Stimulated activated CD4-positive, alpha-beta T cell treated with anti-CD3 and anti-CD28 coated beads, Interleukin-12 subunit alpha, Interleukin-12 subunit beta, amount 100 ng/mL, for 24 hours (primary cell): ENCODE results near the gene SLC39A6.
"Not testable (repeated sequence)": the region's sequence is repeated elsewhere in the genome, so short reads cannot be mapped to it uniquely, and the experiment has no call there.

Source experiments
- DNase-seq, 2 experiments: peaks; one replicate each; pipeline ENCODE4 v3.0.0-alpha.2; 2020; ENCODE audit warnings: low read depth in 2 of 2

SLC39A6 gene

GRCh38 chr18:36139245-36139644 is 10.1 kb upstream of the SLC39A6 start:
- DNase-seq, result no peak

DNA sequence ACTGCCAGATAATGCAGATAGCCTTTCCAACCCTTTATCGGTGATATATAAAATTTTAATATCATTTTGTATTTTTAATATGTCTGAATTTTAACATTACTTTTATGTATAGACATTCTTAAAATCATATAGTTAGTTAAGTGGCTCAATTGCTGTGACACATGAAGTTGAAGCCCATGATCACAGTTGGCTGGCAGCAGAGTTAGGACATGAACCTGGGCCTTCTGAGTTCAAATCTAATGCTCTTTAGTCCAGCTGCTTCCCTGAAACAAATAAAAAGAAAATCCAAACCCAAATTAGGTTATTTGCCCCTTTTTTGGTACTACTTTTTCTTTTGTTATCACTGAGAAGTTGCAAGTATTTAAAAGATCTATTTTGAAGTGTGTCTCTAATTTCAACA is 6.1 kb upstream of the SLC39A6 start:
- DNase-seq, result no peak

- DNase-seq, result no peak
Observed at GRCh38 chr18:36132756-36133155, 3.6 kb upstream of the SLC39A6 start.

DNA sequence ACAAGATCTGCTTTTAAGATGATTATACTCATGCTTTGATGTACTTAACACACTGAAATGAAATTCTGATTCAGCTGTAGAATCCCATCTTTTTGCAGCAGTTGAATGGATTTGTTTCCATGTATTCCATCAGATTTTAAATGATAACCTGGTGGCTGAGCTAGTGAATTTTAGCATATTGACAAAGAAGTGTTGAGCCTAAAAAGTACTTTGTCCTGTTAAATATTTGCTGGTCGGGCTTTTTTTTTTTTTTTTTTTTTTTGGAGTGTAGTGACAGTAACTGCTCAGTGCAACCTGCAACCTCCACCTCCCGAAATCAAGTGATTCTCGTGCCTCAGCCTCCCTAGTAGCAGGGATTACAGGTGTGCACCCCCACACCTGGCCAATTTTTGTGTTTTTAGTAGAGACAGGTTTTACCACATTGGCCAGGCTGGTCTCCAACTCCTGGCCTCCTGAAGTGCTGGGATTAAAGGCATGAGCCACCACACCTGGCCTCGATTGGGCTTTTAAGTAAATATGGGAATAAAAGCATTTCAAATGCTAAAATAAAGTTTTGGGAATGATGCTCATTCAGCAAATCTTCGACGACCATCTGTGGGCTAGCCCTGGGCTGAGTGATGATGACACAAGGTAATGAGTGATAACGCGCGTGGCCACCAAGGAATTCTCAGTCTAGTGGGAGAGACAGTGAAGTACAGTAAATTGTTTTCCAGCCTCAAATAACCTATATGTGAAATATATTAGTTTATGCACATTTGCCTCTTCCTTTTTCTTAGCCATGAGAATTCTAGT is 2.7 kb upstream of the SLC39A6 start:
- DNase-seq, result no peak

GRCh38 chr18:36130883-36131653 is 1.9 kb upstream of the SLC39A6 start:
- DNase-seq, result no peak

DNA sequence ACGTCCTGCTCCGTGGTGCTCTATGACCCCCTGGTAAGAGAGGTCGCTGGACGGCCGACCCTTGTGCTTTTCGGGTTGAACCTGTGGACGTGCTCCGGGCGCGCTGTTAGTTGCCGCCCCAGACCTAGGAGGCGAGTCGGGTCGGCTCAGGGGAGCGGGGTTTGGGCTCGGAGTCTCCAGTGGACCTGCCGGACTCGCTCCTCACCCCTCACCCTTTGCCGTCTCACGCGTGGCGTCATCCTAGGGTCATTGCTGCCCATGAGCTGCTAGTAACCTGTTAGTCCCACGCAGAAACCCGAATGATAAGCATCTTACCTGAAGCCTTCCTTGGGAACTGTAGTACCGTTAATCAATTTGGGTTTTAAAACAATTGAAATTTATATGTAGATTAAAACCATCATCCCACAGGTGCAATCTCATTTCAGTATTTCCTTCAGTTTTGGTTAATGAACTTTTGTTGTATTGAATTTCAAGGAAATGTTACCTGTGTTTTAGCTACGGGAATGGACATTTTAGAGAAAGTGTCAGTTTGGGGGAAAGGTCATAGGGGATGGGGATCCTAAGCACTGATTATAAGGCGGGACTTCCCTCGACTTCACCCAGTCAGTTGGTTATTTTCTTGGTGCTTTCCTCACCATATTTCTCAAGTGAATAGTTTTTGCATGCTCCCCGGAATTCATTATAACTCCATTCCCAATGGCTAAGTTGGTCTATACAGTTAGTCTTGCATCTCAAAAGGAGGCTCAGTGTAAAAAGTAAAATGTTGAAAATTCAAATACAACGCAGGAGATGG is 1.1 kb upstream of the SLC39A6 start:
- no peak for DNase-seq

- DNase-seq, result no peak
Observed at GRCh38 chr18:36128907-36129299, 237 bp downstream of the SLC39A6 start.

- no peak for DNase-seq
Observed at GRCh38 chr18:36128530-36128870, 640 bp downstream of the SLC39A6 start.

DNA sequence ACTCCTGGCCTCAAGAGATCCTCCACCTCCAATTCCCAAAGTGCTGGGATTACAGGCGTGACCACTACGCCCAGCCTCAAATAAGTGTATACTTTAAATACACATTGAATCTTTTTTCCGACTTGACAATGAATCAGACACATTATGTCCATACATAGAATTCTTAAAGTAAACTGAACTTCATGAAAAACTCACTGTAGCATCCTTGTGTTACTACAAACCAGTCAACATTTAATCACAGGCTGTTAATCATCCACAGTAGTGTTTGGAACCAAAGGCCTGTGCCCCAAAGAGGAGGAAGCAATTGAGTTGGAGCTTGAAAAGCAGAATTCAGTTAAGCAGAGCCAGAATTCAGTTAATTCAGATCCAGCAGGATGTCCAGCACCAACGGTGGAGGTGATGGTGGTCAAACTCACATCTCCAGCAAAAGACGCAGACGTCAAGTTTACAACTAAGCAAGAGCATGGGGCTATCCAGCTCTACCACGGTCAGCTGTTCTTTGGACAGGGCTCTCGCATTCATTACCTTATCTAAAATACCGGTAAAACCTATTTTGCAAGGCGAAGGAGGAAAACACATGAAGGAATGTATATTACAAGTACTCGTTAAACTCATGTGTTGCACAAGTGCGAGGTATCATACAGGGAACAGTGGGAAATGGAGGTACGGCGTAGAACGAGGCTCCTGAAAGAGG is 1.2 kb downstream of the SLC39A6 start:
- no peak for DNase-seq

DNA sequence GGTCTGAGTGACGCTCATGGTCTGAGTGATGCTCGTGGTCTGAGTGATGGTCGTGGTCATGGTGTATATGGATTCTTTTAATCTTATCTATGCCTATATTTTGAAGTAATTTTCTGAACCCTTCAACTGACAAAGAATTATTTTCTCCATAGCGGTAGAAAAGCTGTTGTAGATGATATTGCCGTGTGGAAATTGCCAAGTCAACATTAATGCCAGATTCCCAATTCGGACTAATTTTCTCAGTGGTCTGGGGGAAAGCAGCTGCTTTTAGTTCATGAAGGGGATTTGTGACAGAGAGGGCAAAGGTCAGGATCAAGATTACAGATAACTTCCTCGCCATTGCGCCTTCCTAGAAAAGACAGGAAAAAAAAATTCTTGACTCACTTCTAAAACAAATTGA is 2.5 kb downstream of the SLC39A6 start:
- DNase-seq, result no peak

DNA sequence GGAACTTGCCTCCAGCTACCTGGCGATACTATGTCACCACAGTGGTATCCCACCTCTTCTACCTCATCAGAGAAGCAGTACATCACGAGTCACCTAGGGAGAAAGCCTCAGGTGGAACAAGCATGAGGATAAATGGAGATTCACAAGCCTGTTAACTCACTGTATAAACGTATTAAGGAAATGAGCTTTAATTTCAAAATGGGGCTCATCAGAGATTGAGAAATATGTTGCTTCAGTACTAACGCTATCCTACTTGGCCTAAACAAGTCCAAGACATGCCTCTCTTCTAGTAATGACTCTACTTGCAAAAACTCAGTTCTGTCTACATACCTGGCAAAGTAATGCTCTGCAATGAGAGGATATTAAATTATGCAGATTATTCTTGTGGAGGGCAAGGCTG is 4.3 kb downstream of the SLC39A6 start:
- no peak for DNase-seq

DNA sequence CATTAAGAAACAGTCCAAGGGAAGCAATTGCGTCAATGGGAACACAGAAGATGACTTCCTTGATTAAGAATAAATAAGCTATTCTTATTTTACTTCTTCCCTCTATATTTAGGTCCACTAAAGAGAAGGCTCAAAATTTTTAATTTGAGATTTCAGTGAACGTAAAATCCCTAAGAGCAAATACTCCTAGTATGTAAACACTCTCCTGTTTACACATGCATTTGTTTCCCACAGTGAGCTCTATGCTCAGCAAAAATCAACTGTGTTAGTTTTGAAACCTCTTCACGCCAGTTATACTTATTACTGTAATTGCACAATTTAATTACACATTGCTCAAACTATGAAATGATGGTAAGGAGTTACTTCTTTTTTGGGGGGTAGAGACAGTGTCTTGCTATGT is 8.8 kb downstream of the SLC39A6 start:
- DNase-seq, result no peak

DNA sequence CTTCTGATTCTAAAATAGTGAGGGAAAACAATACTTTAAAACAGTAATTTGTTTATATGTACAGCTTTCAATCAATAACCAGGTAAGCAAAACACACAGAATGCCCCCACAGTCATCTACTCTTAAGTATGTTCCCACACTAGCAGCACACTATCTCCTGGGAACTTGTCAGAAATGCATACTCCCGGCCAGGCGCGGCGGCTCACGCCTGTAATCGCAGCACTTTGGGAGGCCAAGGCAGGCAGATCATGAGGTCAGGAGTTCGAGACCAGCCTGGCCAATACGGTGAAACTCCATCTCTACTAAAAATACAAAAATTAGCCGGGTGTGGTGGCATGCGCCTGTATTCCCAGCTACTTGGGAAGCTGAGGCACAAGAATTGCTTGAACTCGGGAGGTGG is 12.4 kb downstream of the SLC39A6 start:
- DNase-seq, result not testable (repeated sequence)

GRCh38 chr18:36114738-36115137 is 14.4 kb downstream of the SLC39A6 start:
- DNase-seq, result no peak

DNA sequence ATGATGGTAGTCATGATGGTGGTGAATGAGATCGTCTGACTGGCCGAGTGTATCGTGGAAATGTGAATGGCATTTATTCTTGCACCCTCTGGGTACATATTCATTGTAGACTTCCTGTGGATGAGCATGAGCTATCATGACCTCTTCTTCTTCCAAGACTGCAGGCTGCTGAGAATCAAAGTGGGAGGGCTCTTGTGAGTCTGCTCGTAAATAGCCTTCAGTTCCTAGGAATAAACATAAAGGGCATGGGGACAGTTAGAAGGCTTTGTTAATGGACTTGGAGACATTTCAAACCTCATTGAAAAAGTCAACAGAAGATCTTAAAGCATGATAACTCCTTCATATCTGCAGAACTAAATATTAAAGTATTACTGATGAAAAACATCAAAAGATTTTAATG is 14.9 kb downstream of the SLC39A6 start:
- DNase-seq, result no peak

GRCh38 chr18:36112302-36112701 is 16.8 kb downstream of the SLC39A6 start:
- DNase-seq, result no peak

GRCh38 chr18:36109737-36110136 is 19.4 kb downstream of the SLC39A6 start:
- DNase-seq, result no peak

GRCh38 chr18:36108601-36109000 is 20.5 kb downstream of the SLC39A6 start:
- DNase-seq, result no peak

GRCh38 chr18:36108196-36108595 is 20.9 kb downstream of the SLC39A6 start:
- DNase-seq, result no peak

DNA sequence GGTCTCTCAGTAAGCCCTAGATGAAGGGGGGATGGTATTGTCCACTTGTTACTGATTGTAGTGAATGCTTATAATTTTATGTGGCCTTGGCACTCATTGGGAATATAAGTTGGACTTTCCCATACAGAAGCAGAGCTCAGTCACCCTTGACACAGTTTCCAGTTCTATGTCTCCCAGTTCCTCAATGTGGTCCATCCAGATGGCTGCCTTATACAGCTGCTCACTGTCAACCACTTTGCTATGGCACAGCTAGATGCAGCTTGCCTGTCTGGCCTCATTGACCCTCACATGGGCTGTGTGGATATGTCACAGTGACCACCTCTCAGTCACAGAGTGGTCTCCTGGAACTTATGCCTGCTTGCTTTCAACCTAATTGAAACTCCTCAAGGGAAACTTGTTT is 21.7 kb downstream of the SLC39A6 start:
- DNase-seq, result no peak

GRCh38 chr18:36104749-36105148 is 24.4 kb downstream of the SLC39A6 start:
- no peak for DNase-seq

- DNase-seq, result no peak
Observed at GRCh38 chr18:36101943-36102342, 27.2 kb downstream of the SLC39A6 start.
